IMR-90 (cell line): ENCODE measurements around the gene DHH.

Experiments used
- BHLHE40 ChIP-seq: fragments of 150-350 bp; IDR thresholded peaks from 2 replicates; pipeline ENCODE4 v1.6.1; 2016; ENCODE audit warnings: mild to moderate bottlenecking, low read depth, low read length
- CEBPB ChIP-seq: IDR thresholded peaks from 2 replicates; pipeline ENCODE4 v1.6.1; 2012; ENCODE audit warnings: low read depth, low read length, improper control_type of control experiment
- CHD1 ChIP-seq: IDR thresholded peaks from 2 replicates; pipeline ENCODE4 v1.6.1; 2012; ENCODE audit warnings: low read depth, low read length, improper control_type of control experiment
- CTCF ChIP-seq: conservative IDR thresholded peaks from 2 replicates; pipeline ENCODE4 v1.5.1; 2012; ENCODE audit warnings: mild to moderate bottlenecking, low read depth, low read length, improper control_type of control experiment
- MAFK ChIP-seq: IDR thresholded peaks from 2 replicates; pipeline ENCODE4 v1.6.1; 2012; ENCODE audit warnings: low read depth, low read length, improper control_type of control experiment
- MXI1 ChIP-seq: IDR thresholded peaks from 2 replicates; pipeline ENCODE4 v1.6.1; 2012; ENCODE audit warnings: low read depth, mild to moderate bottlenecking, low read length, moderate library complexity, borderline replicate concordance
- POLR2A ChIP-seq: IDR thresholded peaks from 2 replicates; pipeline ENCODE4 v1.6.1; 2012; ENCODE audit warnings: mild to moderate bottlenecking, low read depth, low read length
- RAD21 ChIP-seq: IDR thresholded peaks from 2 replicates; pipeline ENCODE4 v1.6.1; 2012; ENCODE audit warnings: low read length, improper control_type of control experiment
- RCOR1 ChIP-seq: IDR thresholded peaks from 2 replicates; pipeline ENCODE4 v1.6.1; 2012; ENCODE audit warnings: mild to moderate bottlenecking, low read length, improper control_type of control experiment; ENCODE audit not compliant: insufficient replicate concordance
- RFX5 ChIP-seq: IDR thresholded peaks from 2 replicates; pipeline ENCODE4 v1.8.0; 2012; ENCODE audit warnings: low read depth, mild to moderate bottlenecking, low read length, moderate library complexity
- USF2 ChIP-seq: fragments of 150-350 bp; IDR thresholded peaks from 2 replicates; pipeline ENCODE4 v1.6.1; 2017; ENCODE audit warnings: mild to moderate bottlenecking, antibody characterized with exemption, low read length, low read depth

DNA sequence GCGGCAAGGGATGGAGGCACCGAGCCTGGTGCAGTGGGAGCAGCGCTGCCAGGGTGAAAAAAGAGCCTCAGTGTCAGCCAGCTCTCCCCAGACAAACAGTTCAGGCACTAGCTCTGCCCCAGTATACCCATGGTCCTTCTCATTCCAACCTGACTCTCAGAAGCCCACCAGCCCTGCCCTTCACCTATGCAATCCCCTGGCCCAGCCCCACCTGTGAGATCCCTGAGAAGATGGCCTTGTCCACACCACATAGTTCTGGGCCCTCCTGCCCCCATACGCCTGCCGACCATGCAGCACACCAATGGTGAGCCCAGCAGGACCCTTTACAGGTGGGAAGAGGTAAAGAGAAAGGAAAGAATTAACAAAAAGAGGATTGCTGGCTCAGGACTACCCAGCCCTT lies 40.5 kb downstream of the DHH start:
- TF ChIP-seq MAFK: no peak
- TF ChIP-seq CHD1: no peak
- TF ChIP-seq RFX5: no peak
- no peak for TF ChIP-seq CTCF
- no peak for TF ChIP-seq RAD21
- TF ChIP-seq POLR2A: no peak
- TF ChIP-seq MXI1: no peak
- no peak for TF ChIP-seq USF2
- TF ChIP-seq BHLHE40: no peak
- TF ChIP-seq CEBPB: no peak
- no peak for TF ChIP-seq RCOR1
